ENCODE measurements around the gene HIGD2B. TPM values are rescaled to one million over a fixed set of nuclear protein-coding genes. Genes with fewer than 3 reads are reported as not detected.

The HIGD2B gene
- total and polyA plus RNA-seq, 2 of the 13 experiments (the other 11 are each of a cell fraction or from before 2014, with no cell fraction given), result not detected

DNA sequence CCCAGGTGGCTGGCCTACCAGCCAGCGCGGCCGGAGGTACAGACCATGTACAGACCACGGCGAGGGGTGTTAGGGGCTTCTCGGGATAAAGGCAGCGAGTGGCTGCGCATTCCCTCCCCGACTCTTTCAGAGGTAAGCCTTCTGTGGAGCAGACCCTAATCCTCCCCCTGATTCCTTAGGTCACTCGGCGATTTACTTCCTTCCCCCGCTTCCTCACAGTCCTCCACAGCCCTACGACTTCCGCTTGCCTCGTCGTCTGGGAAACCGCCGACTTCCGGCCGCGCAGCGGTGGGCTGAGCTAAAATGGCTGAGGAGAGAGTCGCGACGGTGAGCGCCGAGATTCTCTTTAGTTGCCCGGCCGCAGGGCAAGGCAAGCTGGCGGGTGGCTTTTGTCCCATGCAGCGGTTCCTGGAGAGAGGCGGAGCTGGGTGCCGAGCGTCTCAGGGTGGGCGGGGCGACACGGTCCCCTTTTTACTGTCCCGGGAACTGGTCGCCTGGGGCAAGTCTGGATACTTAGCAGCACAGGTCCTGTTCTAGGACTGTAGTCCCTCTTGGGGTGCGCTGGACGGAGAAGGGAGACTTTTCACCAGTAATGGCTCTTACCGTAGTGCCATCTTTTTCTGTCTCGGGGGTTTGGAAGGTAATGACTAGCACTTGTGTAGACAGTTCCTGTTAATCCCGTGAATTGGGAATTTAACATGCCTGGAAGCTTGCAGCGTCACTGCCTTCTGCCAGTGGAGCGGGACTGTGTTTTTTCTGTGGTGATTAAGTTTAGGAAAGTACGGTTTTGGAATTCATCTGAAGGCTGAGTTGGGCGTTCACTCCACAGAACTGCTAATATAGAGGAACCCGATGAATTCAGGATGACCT is at the start of gene HIGD2B, which contains the start of gene BBS4 (continued):
- TF ChIP-seq, protein P1, sequence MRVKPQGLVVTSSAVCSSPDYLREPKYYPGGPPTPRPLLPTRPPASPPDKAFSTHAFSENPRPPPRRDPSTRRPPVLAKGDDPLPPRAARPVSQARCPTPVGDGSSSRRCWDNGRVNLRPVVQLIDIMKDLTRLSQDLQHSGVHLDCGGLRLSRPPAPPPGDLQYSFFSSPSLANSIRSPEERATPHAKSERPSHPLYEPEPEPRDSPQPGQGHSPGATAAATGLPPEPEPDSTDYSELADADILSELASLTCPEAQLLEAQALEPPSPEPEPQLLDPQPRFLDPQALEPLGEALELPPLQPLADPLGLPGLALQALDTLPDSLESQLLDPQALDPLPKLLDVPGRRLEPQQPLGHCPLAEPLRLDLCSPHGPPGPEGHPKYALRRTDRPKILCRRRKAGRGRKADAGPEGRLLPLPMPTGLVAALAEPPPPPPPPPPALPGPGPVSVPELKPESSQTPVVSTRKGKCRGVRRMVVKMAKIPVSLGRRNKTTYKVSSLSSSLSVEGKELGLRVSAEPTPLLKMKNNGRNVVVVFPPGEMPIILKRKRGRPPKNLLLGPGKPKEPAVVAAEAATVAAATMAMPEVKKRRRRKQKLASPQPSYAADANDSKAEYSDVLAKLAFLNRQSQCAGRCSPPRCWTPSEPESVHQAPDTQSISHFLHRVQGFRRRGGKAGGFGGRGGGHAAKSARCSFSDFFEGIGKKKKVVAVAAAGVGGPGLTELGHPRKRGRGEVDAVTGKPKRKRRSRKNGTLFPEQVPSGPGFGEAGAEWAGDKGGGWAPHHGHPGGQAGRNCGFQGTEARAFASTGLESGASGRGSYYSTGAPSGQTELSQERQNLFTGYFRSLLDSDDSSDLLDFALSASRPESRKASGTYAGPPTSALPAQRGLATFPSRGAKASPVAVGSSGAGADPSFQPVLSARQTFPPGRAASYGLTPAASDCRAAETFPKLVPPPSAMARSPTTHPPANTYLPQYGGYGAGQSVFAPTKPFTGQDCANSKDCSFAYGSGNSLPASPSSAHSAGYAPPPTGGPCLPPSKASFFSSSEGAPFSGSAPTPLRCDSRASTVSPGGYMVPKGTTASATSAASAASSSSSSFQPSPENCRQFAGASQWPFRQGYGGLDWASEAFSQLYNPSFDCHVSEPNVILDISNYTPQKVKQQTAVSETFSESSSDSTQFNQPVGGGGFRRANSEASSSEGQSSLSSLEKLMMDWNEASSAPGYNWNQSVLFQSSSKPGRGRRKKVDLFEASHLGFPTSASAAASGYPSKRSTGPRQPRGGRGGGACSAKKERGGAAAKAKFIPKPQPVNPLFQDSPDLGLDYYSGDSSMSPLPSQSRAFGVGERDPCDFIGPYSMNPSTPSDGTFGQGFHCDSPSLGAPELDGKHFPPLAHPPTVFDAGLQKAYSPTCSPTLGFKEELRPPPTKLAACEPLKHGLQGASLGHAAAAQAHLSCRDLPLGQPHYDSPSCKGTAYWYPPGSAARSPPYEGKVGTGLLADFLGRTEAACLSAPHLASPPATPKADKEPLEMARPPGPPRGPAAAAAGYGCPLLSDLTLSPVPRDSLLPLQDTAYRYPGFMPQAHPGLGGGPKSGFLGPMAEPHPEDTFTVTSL (CRISPR knock-in tag; IDR thresholded peaks at IDR 0.05; ENCODE audit: borderline replicate concordance), result peak; percentile 74; the same call in 1 of the 2 replicates
- TF ChIP-seq, protein P2, sequence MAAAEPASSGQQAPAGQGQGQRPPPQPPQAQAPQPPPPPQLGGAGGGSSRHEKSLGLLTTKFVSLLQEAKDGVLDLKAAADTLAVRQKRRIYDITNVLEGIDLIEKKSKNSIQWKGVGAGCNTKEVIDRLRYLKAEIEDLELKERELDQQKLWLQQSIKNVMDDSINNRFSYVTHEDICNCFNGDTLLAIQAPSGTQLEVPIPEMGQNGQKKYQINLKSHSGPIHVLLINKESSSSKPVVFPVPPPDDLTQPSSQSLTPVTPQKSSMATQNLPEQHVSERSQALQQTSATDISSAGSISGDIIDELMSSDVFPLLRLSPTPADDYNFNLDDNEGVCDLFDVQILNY (CRISPR knock-in tag; conservative IDR thresholded peaks at IDR 0.05), result 0 out of 2 replicates have a peak, but pooled peaks have one; percentile 12
- TF ChIP-seq RBM39 (IDR thresholded peaks at IDR 0.05; ENCODE audit: low read depth, low read length, poor library complexity, severe bottlenecking), result no peak
- TF ChIP-seq NBN (conservative IDR thresholded peaks at IDR 0.05), result no peak
- no peak for TF ChIP-seq DNMT1 (CRISPR knock-in tag; IDR thresholded peaks at IDR 0.05)
- no peak for TF ChIP-seq FOXM1 (CRISPR knock-in tag; IDR thresholded peaks at IDR 0.05)
- TF ChIP-seq, protein P3, sequence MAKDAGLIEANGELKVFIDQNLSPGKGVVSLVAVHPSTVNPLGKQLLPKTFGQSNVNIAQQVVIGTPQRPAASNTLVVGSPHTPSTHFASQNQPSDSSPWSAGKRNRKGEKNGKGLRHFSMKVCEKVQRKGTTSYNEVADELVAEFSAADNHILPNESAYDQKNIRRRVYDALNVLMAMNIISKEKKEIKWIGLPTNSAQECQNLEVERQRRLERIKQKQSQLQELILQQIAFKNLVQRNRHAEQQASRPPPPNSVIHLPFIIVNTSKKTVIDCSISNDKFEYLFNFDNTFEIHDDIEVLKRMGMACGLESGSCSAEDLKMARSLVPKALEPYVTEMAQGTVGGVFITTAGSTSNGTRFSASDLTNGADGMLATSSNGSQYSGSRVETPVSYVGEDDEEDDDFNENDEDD (CRISPR knock-in tag; IDR thresholded peaks at IDR 0.05; ENCODE audit: borderline replicate concordance), result no peak; the same call in 1 of the 2 replicates
- TF ChIP-seq KDM5B (CRISPR knock-in tag; IDR thresholded peaks at IDR 0.05; ENCODE audit: borderline replicate concordance), result peak; percentile 73; the same call in 1 of the 2 replicates
- TF ChIP-seq GABPA (IDR thresholded peaks at IDR 0.05; ENCODE audit: low read depth, low read length), result peak; percentile 85
- TF ChIP-seq GABPA (CRISPR knock-in tag; IDR thresholded peaks at IDR 0.05; ENCODE audit: low read depth), result peak; percentile 96
- TF ChIP-seq, protein P4, sequence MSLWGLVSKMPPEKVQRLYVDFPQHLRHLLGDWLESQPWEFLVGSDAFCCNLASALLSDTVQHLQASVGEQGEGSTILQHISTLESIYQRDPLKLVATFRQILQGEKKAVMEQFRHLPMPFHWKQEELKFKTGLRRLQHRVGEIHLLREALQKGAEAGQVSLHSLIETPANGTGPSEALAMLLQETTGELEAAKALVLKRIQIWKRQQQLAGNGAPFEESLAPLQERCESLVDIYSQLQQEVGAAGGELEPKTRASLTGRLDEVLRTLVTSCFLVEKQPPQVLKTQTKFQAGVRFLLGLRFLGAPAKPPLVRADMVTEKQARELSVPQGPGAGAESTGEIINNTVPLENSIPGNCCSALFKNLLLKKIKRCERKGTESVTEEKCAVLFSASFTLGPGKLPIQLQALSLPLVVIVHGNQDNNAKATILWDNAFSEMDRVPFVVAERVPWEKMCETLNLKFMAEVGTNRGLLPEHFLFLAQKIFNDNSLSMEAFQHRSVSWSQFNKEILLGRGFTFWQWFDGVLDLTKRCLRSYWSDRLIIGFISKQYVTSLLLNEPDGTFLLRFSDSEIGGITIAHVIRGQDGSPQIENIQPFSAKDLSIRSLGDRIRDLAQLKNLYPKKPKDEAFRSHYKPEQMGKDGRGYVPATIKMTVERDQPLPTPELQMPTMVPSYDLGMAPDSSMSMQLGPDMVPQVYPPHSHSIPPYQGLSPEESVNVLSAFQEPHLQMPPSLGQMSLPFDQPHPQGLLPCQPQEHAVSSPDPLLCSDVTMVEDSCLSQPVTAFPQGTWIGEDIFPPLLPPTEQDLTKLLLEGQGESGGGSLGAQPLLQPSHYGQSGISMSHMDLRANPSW (CRISPR knock-in tag; IDR thresholded peaks at IDR 0.05; ENCODE audit: borderline replicate concordance), result no peak; the same call in 1 of the 2 replicates
- peak; percentile 86; the same call in 1 of the 2 replicates for TF ChIP-seq ZSCAN29 (CRISPR knock-in tag; conservative IDR thresholded peaks at IDR 0.05)
- TF ChIP-seq, protein P5, sequence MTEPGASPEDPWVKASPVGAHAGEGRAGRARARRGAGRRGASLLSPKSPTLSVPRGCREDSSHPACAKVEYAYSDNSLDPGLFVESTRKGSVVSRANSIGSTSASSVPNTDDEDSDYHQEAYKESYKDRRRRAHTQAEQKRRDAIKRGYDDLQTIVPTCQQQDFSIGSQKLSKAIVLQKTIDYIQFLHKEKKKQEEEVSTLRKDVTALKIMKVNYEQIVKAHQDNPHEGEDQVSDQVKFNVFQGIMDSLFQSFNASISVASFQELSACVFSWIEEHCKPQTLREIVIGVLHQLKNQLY (CRISPR knock-in tag; IDR thresholded peaks at IDR 0.05), result no peak
- no peak; the same call in 1 of the 2 replicates for TF ChIP-seq ZNF274 (CRISPR knock-in tag; IDR thresholded peaks at IDR 0.05)
- 0 out of 2 replicates have a peak, but pooled peaks have one; percentile 56 for TF ChIP-seq HES4 (CRISPR knock-in tag; IDR thresholded peaks at IDR 0.05; ENCODE audit: borderline replicate concordance)
